Activated CD4-positive, alpha-beta T cell treated with anti-CD3 and anti-CD28 coated beads for 36 hours (primary cell): ENCODE data around the gene IL5RA. TPM values are rescaled to one million over a fixed set of nuclear protein-coding genes. Genes with fewer than 3 reads are reported as not detected.

Experiments used
- ATAC-seq: fragments of 200-7000 bp; cut with Tn5 transposase; one replicate; pipeline ENCODE4 v1.10.0; 2021; ENCODE audit warnings: mild to moderate bottlenecking, moderate library complexity
- CTCF ChIA-PET: fragments of 350-600 bp; sonication (Branson Sonifier 250); formaldehyde crosslinking; loops from one replicate; lab custom pipeline; 2021; ENCODE audit warnings: antibody characterized with exemption; lab: Charles Lee
- POLR2A ChIA-PET: fragments of 350-600 bp; sonication (Branson Sonifier 250); formaldehyde crosslinking; loops from one replicate; lab custom pipeline; 2021; ENCODE audit warnings: antibody characterized with exemption, inconsistent platforms; lab: Charles Lee
- DNase-seq: peaks from one replicate; pipeline ENCODE4 v3.0.0-alpha.2; 2020
- H3K27ac Mint-ChIP-seq: one replicate; pipeline ENCODE4 v1.8.0; 2021; ENCODE audit warnings: mixed read lengths
- H3K27me3 Mint-ChIP-seq: one replicate; pipeline ENCODE4 v1.8.0; 2021; ENCODE audit warnings: mixed read lengths
- H3K36me3 Mint-ChIP-seq: one replicate; pipeline ENCODE4 v1.8.0; 2021; ENCODE audit warnings: low read depth, mixed read lengths
- H3K4me1 Mint-ChIP-seq: one replicate; pipeline ENCODE4 v1.8.0; 2021; ENCODE audit warnings: mixed read lengths
- H3K4me3 Mint-ChIP-seq: one replicate; pipeline ENCODE4 v1.8.0; 2021; ENCODE audit warnings: mild to moderate bottlenecking, moderate library complexity, mixed read lengths
- H3K9me3 Mint-ChIP-seq: one replicate; pipeline ENCODE4 v1.8.0; 2021; ENCODE audit warnings: low read depth, mixed read lengths
- intact Hi-C, 2 experiments: fragments of 100-400 bp; cut with DNase I in 1 of 2; cut with micrococcal nuclease in 1 of 2; formaldehyde crosslinking; loops; one replicate each; pipeline versions ENCODE4 v1.14.2 to v1.15.1; 2022 to 2024; cut with DNase I, micrococcal nuclease
- total RNA-seq, 2 experiments: library from RNA; stranded (reverse); gene quantifications; one replicate each; pipeline ENCODE4 v1.2.3, GENCODE V29; 2021

Gene IL5RA
- total RNA-seq, 2 experiments from 2014 or later = 0.28 to 0.30 TPM

DNA sequence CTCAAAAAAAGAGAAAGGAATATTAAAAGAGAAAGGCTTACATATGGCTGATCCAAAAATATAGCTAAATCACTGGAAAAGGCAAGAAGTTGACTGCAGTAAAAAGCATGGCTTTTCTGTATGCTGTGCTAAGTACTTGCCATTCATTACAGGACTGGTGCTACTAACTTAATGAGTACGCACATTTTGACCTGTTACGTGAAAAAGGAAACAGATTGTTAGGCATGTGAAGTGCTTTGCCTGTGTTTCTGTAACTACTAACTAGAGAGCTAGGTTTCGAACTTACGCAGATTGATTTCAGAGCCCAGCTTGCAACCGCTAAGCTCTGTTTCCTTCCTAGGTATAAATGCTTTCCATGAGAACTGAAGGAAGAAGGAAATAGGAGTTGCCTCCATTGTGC is 19.4 kb upstream of the IL5RA start:
- Mint-ChIP-seq H3K9me3 (no peaks in the 10 kb centered on the region), H3K27ac (no peak overlapping the region), H3K4me3 (no peak overlapping the region), H3K27me3 (no peaks in the 10 kb centered on the region), H3K4me1 (peaks cover 48% of the 10 kb centered on the region), H3K36me3 (peaks cover 52% of the 10 kb centered on the region)
- POLR2A ChIA-PET = interaction anchor here (0.5 to 1.3 kb wide), 4 partner anchors 13 to 1221 kb away, joined by 3 to 6 read pairs (median 3); no protein-coding TSS in a partner anchor
- ATAC-seq (no peak), DNase-seq (no peak)
- intact Hi-C loops = loop anchor here in 1 of 2 experiments (5.0 kb wide), 1 partner anchor 102 kb away; no protein-coding TSS in a partner anchor
- CTCF ChIA-PET = interaction anchor here (0.5 to 1.1 kb wide), 4 partner anchors 10 to 43 kb away, joined by 3 to 6 read pairs (median 4); no protein-coding TSS in a partner anchor

DNA sequence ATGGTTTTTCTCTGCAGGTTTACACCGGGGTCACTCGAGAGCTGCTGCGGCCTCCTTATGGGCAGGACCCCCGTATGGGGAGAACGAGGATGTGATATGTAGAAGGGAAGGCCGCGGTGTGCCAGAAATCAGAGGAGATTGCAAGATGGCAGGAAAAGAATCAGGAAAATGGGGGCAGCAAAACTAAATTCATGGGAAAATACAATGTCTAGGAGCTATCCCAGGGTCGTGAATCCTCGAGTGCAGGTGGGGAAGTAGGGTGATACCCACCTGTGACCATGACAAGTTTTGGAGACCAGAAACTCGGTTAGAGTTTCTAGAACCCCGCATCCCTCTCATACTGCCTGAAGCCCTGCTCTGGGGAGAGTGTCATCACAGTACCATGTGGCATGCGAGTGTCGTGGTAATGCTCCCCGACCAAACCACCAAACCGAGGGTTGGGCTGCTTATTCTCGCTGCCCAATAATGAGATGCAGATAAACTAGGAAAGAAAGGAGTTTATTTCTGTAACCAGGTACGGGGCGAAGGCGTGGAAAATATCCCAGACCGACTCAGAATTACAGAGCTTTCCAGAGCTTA is 17.3 kb upstream of the IL5RA start:
- DNase-seq = peak; percentile 62
- ATAC-seq = peak; percentile 37
- POLR2A ChIA-PET = no interaction called here
- H3K4me1 Mint-ChIP-seq = peaks cover 30% of the 10 kb centered on the region
- H3K27me3 Mint-ChIP-seq = no peaks in the 10 kb centered on the region
- H3K27ac Mint-ChIP-seq = peak overlapping the region; percentile 99
- intact Hi-C loops = loop anchor here (1.0 to 5.0 kb wide), 4 partner anchors 51 to 1365 kb away; partner anchors contain the start of genes CRBN (in 1 of the 2), ITPR1 (in 1 of the 2) and SETMAR (in 1 of the 2)
- peaks cover 39% of the 10 kb centered on the region for H3K36me3 Mint-ChIP-seq
- H3K4me3 Mint-ChIP-seq = peak overlapping the region; percentile 99
- CTCF ChIA-PET = interaction anchor here (0.7 to 1.4 kb wide), 2 partner anchors 9 to 14 kb away, joined by 3 to 4 read pairs; no protein-coding TSS in a partner anchor
- H3K9me3 Mint-ChIP-seq = no peaks in the 10 kb centered on the region

- Mint-ChIP-seq H3K27me3 (no peaks in the 10 kb centered on the region), H3K27ac (peak within 1 kb of the TSS; percentile 99), H3K9me3 (no peaks in the 10 kb centered on the region), H3K4me1 (peaks cover 30% of the 10 kb centered on the region), H3K4me3 (peak within 1 kb of the TSS; percentile 99), H3K36me3 (peaks cover 39% of the 10 kb centered on the region)
- POLR2A ChIA-PET = no interaction called here
- CTCF ChIA-PET = interaction anchor here (1.4 kb wide), 1 partner anchor 15 kb away, joined by 4 read pairs; no protein-coding TSS in a partner anchor
- peak; percentile 98 for DNase-seq
- peak; percentile 91 for ATAC-seq
- intact Hi-C loops = loop anchor here (1.0 to 5.0 kb wide), 5 partner anchors 52 to 1366 kb away; partner anchors contain the start of genes CRBN (in 2 of the 2), ITPR1 (in 1 of the 2) and SETMAR (in 1 of the 2)
Measured at GRCh38 chr3:3126477-3127431, 16.6 kb upstream of the IL5RA start, which contains the start of gene TRNT1. Gene TRNT1, plus strand, starts transcription at chr3:3126940. Its CDS starts 2,101 bp downstream, at chr3:3129041.

DNA sequence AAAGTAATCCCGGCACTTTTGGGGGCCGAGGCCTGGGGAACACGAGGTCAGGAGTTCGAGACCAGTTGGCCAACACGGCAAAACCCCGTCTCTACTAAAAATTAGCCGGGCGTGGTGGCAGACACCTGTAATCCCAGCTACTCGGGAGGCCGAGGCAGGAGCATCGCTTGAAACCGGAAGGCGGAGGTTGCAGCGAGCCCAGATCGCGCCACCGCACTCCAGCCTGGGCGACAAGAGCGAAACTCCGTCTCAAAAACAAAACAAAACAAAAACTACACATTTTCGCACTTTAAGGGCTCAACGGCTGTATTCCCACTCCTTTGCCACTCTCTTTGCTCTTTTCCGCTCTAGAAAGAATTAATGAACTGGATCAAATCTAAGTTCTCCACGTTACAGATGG is 15.8 kb upstream of the IL5RA start:
- Mint-ChIP-seq H3K9me3 (no peaks in the 10 kb centered on the region), H3K27ac (peak overlapping the region; percentile 92), H3K4me3 (peak overlapping the region; percentile 99), H3K27me3 (no peaks in the 10 kb centered on the region), H3K36me3 (peaks cover 35% of the 10 kb centered on the region), H3K4me1 (peaks cover 30% of the 10 kb centered on the region)
- CTCF ChIA-PET = no interaction called here
- POLR2A ChIA-PET = no interaction called here
- intact Hi-C loops = loop anchor here (1.0 to 5.0 kb wide), 4 partner anchors 53 to 1367 kb away; partner anchors contain the start of genes CRBN (in 2 of the 2) and ITPR1 (in 1 of the 2)
- DNase-seq (no peak), ATAC-seq (no peak)

DNA sequence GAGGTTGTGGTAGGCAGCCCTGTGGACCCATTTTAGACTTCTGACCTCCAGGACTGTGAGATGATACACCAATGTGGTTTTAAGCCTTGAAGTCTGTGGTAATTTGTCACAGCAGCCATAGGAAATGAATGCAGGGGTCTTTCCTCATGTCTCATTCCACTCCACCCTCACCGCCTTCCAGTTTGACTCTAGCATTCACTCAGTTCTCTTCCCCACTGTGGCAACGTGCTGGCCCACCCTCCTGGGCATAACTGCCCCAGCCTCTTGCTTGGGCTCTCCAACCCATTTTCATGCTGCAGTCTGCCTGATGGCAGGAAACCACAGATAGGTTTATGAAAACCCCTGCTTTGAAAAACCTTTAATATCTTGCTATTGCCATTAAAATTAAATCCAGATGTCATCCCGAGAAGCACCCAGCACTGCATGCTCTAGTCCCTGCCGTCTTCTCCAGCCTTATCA is 9.2 kb upstream of the IL5RA start:
- ATAC-seq = peak; percentile 86
- H3K27ac Mint-ChIP-seq = no peak overlapping the region

GRCh38 chr3:3117651-3118050 is 7.5 kb upstream of the IL5RA start:
- DNase-seq = no peak
- CTCF ChIA-PET = no interaction called here
- Mint-ChIP-seq H3K4me1 (peaks cover 5% of the 10 kb centered on the region), H3K4me3 (no peak overlapping the region), H3K9me3 (no peaks in the 10 kb centered on the region), H3K27me3 (no peaks in the 10 kb centered on the region), H3K27ac (no peak overlapping the region), H3K36me3 (no peaks in the 10 kb centered on the region)
- POLR2A ChIA-PET = no interaction called here
- intact Hi-C loops = no loop called here
- no peak for ATAC-seq

More for the DNA sequence above, 9.2 kb upstream of the IL5RA start:
- CTCF ChIA-PET = interaction anchor here (0.6 kb wide), 1 partner anchor 365 kb away, joined by 4 read pairs; no protein-coding TSS in a partner anchor
- Mint-ChIP-seq H3K36me3 (no peaks in the 10 kb centered on the region), H3K4me3 (no peak overlapping the region), H3K27me3 (no peaks in the 10 kb centered on the region), H3K4me1 (peaks cover 5% of the 10 kb centered on the region), H3K9me3 (no peaks in the 10 kb centered on the region)
- POLR2A ChIA-PET = no interaction called here
- DNase-seq = peak; percentile 25
- intact Hi-C loops = no loop called here

GRCh38 chr3:3113042-3113709 is 3.0 kb upstream of the IL5RA start:
- ATAC-seq = no peak
- CTCF ChIA-PET = interaction anchor here (0.5 kb wide), 1 partner anchor 110 kb away, joined by 3 read pairs; no protein-coding TSS in a partner anchor

DNA sequence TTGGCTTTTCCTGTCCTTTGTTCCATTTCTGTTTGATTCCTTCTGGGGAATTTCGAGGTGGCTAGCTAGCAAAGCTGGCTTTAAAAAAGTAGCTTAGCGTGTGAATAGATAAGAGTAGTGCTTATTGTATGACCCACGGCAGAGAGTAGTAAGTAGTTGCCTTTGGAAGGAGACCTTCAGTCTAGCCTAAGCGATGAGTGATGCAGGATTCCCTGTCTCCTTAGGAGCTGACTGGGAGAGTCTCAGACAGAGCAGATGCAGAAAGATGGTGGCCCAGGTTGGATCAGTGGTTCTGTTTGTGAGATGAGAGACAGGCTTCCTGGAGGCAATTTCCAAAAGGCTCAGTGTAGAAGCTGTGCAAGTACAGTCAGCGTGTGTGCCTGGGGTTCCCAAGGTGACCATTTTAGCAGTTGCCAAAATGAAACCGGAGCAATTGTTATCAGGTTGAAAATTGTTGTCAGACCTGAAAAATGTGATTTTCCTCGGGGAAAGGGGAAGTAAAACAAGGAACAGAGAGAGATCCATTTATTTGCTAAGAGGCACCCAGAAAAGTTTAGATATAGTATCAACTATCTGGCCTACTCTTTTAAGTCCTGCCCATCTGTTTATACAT is 681 bp upstream of the IL5RA start:
- ChIA-PET CTCF (no interaction called here), POLR2A (no interaction called here)
- intact Hi-C loops = no loop called here
- no peaks in the 10 kb centered on the region for H3K9me3 Mint-ChIP-seq
- H3K4me1 Mint-ChIP-seq = peaks cover 19% of the 10 kb centered on the region
- H3K4me3 Mint-ChIP-seq = no peak overlapping the region
- ATAC-seq = no peak
- H3K27ac Mint-ChIP-seq = no peak overlapping the region
- no peaks in the 10 kb centered on the region for H3K27me3 Mint-ChIP-seq
- H3K36me3 Mint-ChIP-seq = no peaks in the 10 kb centered on the region
- DNase-seq = no peak

More at GRCh38 chr3:3113042-3113709, 3.0 kb upstream of the IL5RA start:
- no peak for DNase-seq
- Mint-ChIP-seq H3K4me1 (peaks cover 14% of the 10 kb centered on the region), H3K27me3 (no peaks in the 10 kb centered on the region), H3K4me3 (no peak overlapping the region), H3K36me3 (no peaks in the 10 kb centered on the region), H3K27ac (no peak overlapping the region), H3K9me3 (no peaks in the 10 kb centered on the region)
- intact Hi-C loops = no loop called here
- POLR2A ChIA-PET = no interaction called here

- ChIA-PET POLR2A (no interaction called here), CTCF (no interaction called here)
- peaks cover 19% of the 10 kb centered on the region for H3K4me1 Mint-ChIP-seq
- ATAC-seq (peak; percentile 75), DNase-seq (no peak)
- intact Hi-C loops = no loop called here
- H3K27ac Mint-ChIP-seq = no peak overlapping the region
- H3K4me3 Mint-ChIP-seq = peak overlapping the region; percentile 9
- H3K27me3 Mint-ChIP-seq = no peaks in the 10 kb centered on the region
- no peaks in the 10 kb centered on the region for H3K36me3 Mint-ChIP-seq
- H3K9me3 Mint-ChIP-seq = no peaks in the 10 kb centered on the region
Measured at GRCh38 chr3:3109407-3110298, 521 bp downstream of the IL5RA start.

DNA sequence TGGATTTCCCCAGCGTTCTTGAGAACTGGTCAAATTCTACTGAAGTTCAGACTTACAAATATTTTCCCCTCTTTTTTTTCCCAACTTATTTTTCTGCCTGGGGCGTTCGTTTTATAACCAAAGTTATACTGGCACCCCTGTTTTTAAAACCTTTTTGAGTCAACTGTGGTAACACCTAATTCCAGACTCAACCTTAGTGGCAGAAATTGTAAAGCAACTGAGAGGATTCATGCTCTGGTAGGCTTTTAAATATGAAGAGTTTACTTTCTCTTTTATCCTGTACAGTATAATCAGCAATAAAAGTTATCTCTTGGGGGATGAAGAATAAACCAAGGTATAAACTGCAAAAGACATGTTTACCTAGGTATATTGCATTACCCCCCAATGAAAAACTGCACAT is 2.3 kb downstream of the IL5RA start:
- DNase-seq = no peak
- ChIA-PET POLR2A (no interaction called here), CTCF (no interaction called here)
- Mint-ChIP-seq H3K4me3 (no peak overlapping the region), H3K4me1 (peaks cover 19% of the 10 kb centered on the region), H3K27me3 (no peaks in the 10 kb centered on the region), H3K27ac (no peak overlapping the region), H3K36me3 (no peaks in the 10 kb centered on the region), H3K9me3 (no peaks in the 10 kb centered on the region)
- ATAC-seq = peak; percentile 15
- intact Hi-C loops = no loop called here
